ENCODE measurements around the gene TECPR2.

DNA sequence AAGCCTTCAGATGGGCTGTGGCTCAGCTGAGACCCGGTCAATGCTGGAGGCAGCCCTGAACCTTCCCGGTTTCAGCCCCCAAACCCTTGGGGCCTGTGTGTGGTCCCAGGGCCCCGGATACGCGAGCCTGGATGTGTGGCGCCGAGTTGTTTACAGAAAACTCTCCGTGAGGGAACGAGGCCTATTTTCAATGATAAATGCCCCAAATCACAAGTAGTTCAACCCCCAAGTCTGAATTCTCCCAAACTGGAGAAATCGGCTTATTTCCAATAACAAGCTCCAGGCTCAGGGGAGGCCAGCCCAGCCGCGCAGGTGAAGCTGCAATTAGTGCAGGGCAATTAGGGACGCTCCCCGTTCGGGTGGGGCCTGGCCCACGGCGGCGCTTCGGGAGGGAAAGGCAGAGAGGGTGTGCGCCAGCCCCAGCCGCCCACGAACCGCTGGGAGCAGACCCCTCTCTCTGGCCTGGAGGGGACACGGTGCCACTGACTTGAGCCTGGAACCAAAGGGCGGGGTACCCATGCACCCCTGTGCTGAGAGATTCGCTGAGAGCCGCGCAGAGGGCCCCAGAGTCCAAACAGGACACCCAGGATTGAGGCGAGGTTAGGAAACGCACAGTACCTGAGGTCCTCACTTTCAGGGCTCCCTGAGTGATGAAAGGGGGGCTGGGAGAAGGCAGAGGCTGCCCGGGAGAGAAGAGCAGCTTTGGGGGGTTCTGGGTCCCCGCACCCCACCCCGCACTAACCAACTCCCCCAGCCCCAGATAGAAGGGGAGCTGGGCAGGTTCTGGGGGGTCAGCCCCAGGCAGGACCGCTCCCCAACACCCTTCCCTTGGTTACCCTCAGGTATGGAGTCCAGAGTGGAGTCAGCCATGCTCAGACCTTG lies 161.1 kb downstream of the TECPR2 start:
- TF ChIP-seq, protein P1, sequence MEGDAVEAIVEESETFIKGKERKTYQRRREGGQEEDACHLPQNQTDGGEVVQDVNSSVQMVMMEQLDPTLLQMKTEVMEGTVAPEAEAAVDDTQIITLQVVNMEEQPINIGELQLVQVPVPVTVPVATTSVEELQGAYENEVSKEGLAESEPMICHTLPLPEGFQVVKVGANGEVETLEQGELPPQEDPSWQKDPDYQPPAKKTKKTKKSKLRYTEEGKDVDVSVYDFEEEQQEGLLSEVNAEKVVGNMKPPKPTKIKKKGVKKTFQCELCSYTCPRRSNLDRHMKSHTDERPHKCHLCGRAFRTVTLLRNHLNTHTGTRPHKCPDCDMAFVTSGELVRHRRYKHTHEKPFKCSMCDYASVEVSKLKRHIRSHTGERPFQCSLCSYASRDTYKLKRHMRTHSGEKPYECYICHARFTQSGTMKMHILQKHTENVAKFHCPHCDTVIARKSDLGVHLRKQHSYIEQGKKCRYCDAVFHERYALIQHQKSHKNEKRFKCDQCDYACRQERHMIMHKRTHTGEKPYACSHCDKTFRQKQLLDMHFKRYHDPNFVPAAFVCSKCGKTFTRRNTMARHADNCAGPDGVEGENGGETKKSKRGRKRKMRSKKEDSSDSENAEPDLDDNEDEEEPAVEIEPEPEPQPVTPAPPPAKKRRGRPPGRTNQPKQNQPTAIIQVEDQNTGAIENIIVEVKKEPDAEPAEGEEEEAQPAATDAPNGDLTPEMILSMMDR (IDR thresholded peaks at IDR 0.05 in 8 of 11, conservative IDR thresholded peaks at IDR 0.05 in 3 of 11): no peak
- TF ChIP-seq POLR2AphosphoS5 (IDR thresholded peaks at IDR 0.05) (no peak), POLR2A (IDR thresholded peaks at IDR 0.05) (no peak)

Measured in spleen (tissue), 7 donors.